Measurements from ENCODE around the gene PRICKLE4. TPM values are rescaled to one million over a fixed set of nuclear protein-coding genes. Genes with fewer than 3 reads are reported as not detected.

The PRICKLE4 gene
- total and polyA plus RNA-seq, 2 of the 13 experiments (the other 11 are each of a cell fraction or from before 2014, with no cell fraction given), result 0.92 to 1.2 TPM

- TF ChIP-seq SNAPC5 (CRISPR knock-in tag; IDR thresholded peaks at IDR 0.05; ENCODE audit: borderline replicate concordance) (0 out of 2 replicates have a peak, but pooled peaks have one; percentile 23), AHDC1 (CRISPR knock-in tag; IDR thresholded peaks at IDR 0.05; ENCODE audit: borderline replicate concordance) (no peak), MXI1 (IDR thresholded peaks at IDR 0.05; ENCODE audit: borderline replicate concordance, low read depth, low read length) (no peak), SIX4 (CRISPR knock-in tag; IDR thresholded peaks at IDR 0.05) (0 out of 2 replicates have a peak, but pooled peaks have one; percentile 11), ZNF235 (CRISPR knock-in tag; IDR thresholded peaks at IDR 0.05; ENCODE audit: borderline replicate concordance) (no peak), TFDP2 (CRISPR knock-in tag; IDR thresholded peaks at IDR 0.05) (no peak), CBX1 (IDR thresholded peaks at IDR 0.05; ENCODE audit: low read depth) (no peak), SMAD1 (CRISPR knock-in tag; IDR thresholded peaks at IDR 0.05; ENCODE audit: borderline replicate concordance, low read depth) (no peak), IRF9 (CRISPR knock-in tag; IDR thresholded peaks at IDR 0.05; ENCODE audit: borderline replicate concordance) (no peak), CEBPZ (IDR thresholded peaks at IDR 0.05; ENCODE audit: low read length) (no peak), THAP9 (CRISPR knock-in tag; IDR thresholded peaks at IDR 0.05; ENCODE audit: borderline replicate concordance) (no peak), TCF7 (IDR thresholded peaks at IDR 0.05; ENCODE audit: low read depth) (peak; percentile 73), ZFP1 (CRISPR knock-in tag; IDR thresholded peaks at IDR 0.05) (no peak)
These were observed 38.7 kb upstream of the PRICKLE4 start (continued) for GRCh38 chr6:41741625-41742490.

Measured in HepG2 (cell line).